Measurements from ENCODE around the gene TMIGD1. TPM values are rescaled to one million over a fixed set of nuclear protein-coding genes. Genes with fewer than 3 reads are reported as not detected.

TMIGD1 gene
- total and polyA plus RNA-seq, 7 donors, result 0.71 to 97.8 (median 61.1) TPM; not detected in 3

DNA sequence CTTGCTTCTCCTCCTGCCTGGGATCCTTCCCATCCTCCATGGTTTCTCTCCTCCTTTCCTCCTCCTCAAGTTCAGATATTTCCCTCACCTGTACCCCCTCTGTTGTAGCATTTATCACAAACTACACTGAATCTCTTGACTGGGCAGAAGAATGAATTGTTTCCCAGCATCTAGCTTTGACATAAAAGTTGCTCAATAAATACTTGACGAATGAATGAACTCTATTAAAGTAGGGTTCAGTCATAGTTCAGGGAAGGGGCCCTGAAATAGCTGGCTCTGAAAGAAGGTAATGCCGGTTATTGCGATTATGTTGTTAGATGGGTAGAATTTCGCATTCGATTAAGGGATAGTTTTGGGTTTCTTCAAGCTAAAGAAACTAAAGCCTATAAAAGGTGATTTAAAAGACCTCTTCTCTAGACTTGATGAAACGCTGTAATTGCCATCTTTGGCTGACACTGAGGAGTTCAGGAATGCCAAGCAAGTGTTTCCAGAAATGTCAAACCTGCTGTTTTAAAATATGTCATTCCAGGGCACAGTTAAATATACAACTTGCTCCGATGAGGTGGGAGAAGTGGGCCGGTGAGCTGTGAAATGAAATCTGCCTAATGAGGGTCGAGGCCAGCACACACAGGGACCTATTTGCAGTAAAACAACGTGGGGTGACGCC lies 43.9 kb upstream of the TMIGD1 start:
- Histone ChIP-seq H3K4me3 (peak overlapping the region in 3 of 4 donors; percentile 89 to 98 (median 92)), H3K27ac (peak overlapping the region; percentile 89 to 94 (median 94)), H3K4me1 (peaks cover 0 to 38% (median 26%) of the 10 kb centered on the region in 4 donors), H3K27me3 (no peaks in the 10 kb centered on the region), H3K9me3 (no peaks in the 10 kb centered on the region), H3K36me3 (no peaks in the 10 kb centered on the region)
- intact Hi-C loops (cut with DNase I), result loop anchor here (2.0 to 5.0 kb wide), 2 partner anchors 85 to 260 kb away; partner anchors contain the start of gene NSRP1
- no peak for TF ChIP-seq EP300 (IDR thresholded peaks at IDR 0.05)
- no peak for TF ChIP-seq POLR2AphosphoS5 (IDR thresholded peaks at IDR 0.05)
- TF ChIP-seq, protein P1, sequence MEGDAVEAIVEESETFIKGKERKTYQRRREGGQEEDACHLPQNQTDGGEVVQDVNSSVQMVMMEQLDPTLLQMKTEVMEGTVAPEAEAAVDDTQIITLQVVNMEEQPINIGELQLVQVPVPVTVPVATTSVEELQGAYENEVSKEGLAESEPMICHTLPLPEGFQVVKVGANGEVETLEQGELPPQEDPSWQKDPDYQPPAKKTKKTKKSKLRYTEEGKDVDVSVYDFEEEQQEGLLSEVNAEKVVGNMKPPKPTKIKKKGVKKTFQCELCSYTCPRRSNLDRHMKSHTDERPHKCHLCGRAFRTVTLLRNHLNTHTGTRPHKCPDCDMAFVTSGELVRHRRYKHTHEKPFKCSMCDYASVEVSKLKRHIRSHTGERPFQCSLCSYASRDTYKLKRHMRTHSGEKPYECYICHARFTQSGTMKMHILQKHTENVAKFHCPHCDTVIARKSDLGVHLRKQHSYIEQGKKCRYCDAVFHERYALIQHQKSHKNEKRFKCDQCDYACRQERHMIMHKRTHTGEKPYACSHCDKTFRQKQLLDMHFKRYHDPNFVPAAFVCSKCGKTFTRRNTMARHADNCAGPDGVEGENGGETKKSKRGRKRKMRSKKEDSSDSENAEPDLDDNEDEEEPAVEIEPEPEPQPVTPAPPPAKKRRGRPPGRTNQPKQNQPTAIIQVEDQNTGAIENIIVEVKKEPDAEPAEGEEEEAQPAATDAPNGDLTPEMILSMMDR (IDR thresholded peaks at IDR 0.05), result no peak
- no peak for TF ChIP-seq POLR2A (IDR thresholded peaks at IDR 0.05)
- DNase-seq, result no peak
- 73 to 85% methylated on average over 11 of the region's 11 CpGs for WGBS, 2 donors

DNA sequence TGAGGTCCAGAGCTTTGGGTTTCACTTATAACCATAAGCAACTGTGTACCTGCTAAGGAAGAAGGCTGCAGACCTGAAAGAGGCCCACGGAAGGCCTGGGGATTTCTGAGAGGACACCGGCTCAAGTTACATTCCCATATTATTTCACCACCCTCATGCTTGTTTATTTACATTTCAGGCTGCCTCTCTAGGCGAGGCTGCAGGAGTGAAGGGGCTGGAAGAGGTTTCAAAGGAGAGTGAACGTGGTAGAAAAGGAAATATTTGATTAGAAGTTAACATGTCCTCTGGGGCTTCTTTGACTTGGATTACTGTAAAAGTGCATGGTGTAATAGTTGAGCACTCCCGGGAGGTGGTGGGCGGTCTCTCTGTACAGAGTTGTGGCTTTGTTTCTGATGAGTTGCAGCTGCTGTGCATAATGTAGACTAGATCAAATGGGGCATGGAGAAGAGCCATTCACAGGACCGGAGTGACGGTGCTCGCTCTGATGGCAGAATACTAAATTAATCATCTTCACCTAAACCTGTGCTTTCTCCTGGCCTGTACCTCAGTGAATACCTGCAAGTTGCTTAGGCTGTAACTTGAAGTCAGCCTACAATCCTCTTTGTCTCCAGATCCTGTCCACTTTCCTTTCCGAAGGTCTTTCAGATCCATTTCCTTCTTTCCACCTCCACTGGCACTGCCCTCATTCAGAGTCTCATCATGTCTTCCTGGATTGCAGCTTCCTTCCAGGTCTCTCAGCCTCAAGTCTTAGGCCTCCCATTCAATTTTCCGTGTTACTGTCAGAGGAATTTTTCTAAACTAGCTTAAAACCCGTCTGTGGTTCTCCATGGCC lies 43.0 kb upstream of the TMIGD1 start:
- WGBS, 2 donors, result 55 to 61% methylated on average over 12 of the region's 12 CpGs
- Histone ChIP-seq H3K4me1 (peaks cover 0 to 34% (median 21%) of the 10 kb centered on the region in 4 donors), H3K27ac (peak overlapping the region in 1 of 4 donors; percentile 94), H3K9me3 (no peaks in the 10 kb centered on the region), H3K4me3 (no peak overlapping the region), H3K36me3 (no peaks in the 10 kb centered on the region), H3K27me3 (no peaks in the 10 kb centered on the region)
- intact Hi-C loops (cut with DNase I), result loop anchor here (5.0 kb wide), 1 partner anchor 260 kb away; the partner anchor contains the start of gene NSRP1
- DNase-seq, result no peak
- TF ChIP-seq, protein P1 (IDR thresholded peaks at IDR 0.05), result no peak
- TF ChIP-seq POLR2A (IDR thresholded peaks at IDR 0.05) (no peak), EP300 (IDR thresholded peaks at IDR 0.05) (no peak), POLR2AphosphoS5 (IDR thresholded peaks at IDR 0.05) (peak in 1 of 4 donors; percentile 17)

DNA sequence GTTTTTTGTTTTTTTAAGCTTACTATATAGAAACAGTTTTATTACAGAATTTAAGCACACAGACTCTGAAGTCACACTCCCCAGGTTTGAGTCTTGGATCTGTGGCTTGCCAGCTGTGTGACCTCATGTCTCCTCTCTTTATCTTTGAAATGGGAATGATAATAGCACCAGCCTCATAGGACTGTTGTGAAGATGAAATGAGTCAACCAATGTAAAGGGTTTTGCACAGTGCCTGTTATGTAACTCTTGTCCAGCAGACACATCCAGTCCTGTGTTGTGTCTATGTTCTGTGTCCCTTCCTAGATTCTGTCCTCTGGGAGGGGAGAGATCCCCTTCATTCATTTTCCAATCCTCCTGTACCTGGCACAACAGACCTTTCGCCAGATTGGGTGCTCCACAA lies 41.8 kb upstream of the TMIGD1 start:
- no peaks in the 10 kb centered on the region for H3K27me3 ChIP-seq
- H3K4me1 ChIP-seq, result peaks cover 0 to 22% (median 10%) of the 10 kb centered on the region in 4 donors
- TF ChIP-seq POLR2A (IDR thresholded peaks at IDR 0.05), result no peak
- no peak overlapping the region for H3K4me3 ChIP-seq
- no peak overlapping the region for H3K27ac ChIP-seq
- DNase-seq, result no peak
- no peaks in the 10 kb centered on the region for H3K36me3 ChIP-seq
- 82 to 90% methylated on average over 1 of the region's 1 CpG for WGBS, 2 donors
- intact Hi-C loops (cut with DNase I), result loop anchor here (5.0 kb wide), 1 partner anchor 258 kb away; the partner anchor contains the start of gene NSRP1
- H3K9me3 ChIP-seq, result no peaks in the 10 kb centered on the region

DNA sequence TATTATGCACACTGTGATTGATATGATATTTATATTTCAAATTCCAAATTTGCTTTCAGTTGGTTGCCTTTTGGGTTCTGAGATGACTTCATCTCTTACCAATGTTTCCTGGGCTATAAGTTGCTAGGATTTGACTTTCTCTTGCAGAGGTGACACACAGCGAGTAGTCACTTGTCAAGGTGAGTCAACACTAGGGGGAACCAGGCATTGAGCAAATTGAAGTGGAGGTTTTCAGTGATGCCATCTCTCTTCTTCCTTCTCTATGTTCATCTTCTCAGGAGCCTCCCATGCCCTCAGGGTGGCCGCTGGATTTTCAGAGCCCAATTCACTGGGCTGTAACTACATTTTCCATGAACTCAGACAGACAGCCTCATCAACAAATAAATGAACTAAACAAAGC lies 38.9 kb upstream of the TMIGD1 start:
- Histone ChIP-seq H3K27me3 (no peaks in the 10 kb centered on the region), H3K4me1 (peaks cover 0 to 1% (median 0%) of the 10 kb centered on the region in 4 donors), H3K27ac (no peak overlapping the region), H3K4me3 (no peak overlapping the region), H3K36me3 (no peaks in the 10 kb centered on the region), H3K9me3 (no peaks in the 10 kb centered on the region)
- no peak for DNase-seq
- TF ChIP-seq EP300 (IDR thresholded peaks at IDR 0.05) (no peak), POLR2AphosphoS5 (IDR thresholded peaks at IDR 0.05) (no peak), POLR2A (IDR thresholded peaks at IDR 0.05) (no peak)
- TF ChIP-seq, protein P1 (IDR thresholded peaks at IDR 0.05), result no peak
- 83 to 90% methylated on average over 2 of the region's 2 CpGs for WGBS, 2 donors
- intact Hi-C loops (cut with DNase I), result no loop called here

DNA sequence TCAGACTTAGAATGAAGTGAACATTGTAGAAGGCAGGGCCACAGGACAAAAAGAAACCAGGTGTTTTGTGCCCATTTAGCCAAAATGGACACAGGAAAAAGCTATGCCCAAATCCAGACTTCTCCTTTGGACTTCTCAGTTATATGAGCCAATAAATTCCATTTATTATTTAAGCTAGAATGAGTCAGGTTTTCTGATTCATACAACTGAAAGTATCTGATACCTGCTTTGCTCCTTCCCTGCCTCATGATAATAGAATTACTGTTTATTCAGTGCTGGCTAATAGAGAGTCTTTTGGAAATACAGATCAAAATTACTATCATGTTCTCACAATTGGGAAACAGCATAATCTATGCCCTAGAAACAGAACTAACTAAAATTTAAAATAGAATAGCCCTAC lies 36.1 kb upstream of the TMIGD1 start:
- Histone ChIP-seq H3K27ac (peak overlapping the region in 1 of 4 donors; percentile 42), H3K4me1 (no peaks in the 10 kb centered on the region), H3K27me3 (no peaks in the 10 kb centered on the region), H3K4me3 (no peak overlapping the region), H3K36me3 (no peaks in the 10 kb centered on the region), H3K9me3 (no peaks in the 10 kb centered on the region)
- no peak for TF ChIP-seq POLR2A (IDR thresholded peaks at IDR 0.05)
- no peak for TF ChIP-seq POLR2AphosphoS5 (IDR thresholded peaks at IDR 0.05)
- TF ChIP-seq EP300 (IDR thresholded peaks at IDR 0.05), result no peak
- TF ChIP-seq, protein P1 (IDR thresholded peaks at IDR 0.05), result no peak
- no peak for DNase-seq
- intact Hi-C loops (cut with DNase I), result no loop called here
